MCF 10A (cell line): ENCODE results near the gene SLC5A11. TPM values are rescaled to one million over a fixed set of nuclear protein-coding genes. Genes with fewer than 3 reads are reported as not detected.
A peak's percentile ranks its signal among the peaks of the same experiment; 100 is the strongest.

Source experiments
- BruUV-seq: library from RNA; stranded (reverse); fragments of 400-500 nt; replicated peaks from 2 replicates; lab custom pipeline; 2021; lab: Mats Ljungman, UMichigan
- CTCF ChIA-PET: fragments of 300-600 bp; sonication (Branson Sonifier 250); formaldehyde crosslinking; extraction: SDS; loops from one replicate; lab custom pipeline; 2021; ENCODE audit warnings: antibody characterized with exemption, inconsistent platforms; lab: Yijun Ruan, JAX
- POLR2A ChIA-PET: fragments of 300-600, 350-650 bp; sonication (Branson Sonifier 250); formaldehyde crosslinking; extraction: SDS; loops from one replicate; lab custom pipeline; 2020; ENCODE audit warnings: antibody characterized with exemption, inconsistent platforms; lab: Yijun Ruan, JAX
- DNase-seq: peaks from one replicate; pipeline ENCODE4 v3.0.0-alpha.2; 2018; ENCODE audit not compliant: unreplicated experiment
- H3K27ac Mint-ChIP-seq: one replicate; pipeline ENCODE4 v1.8.0; 2022; ENCODE audit warnings: mild to moderate bottlenecking, low read depth, mixed read lengths; ENCODE audit not compliant: unreplicated experiment
- H3K27me3 Mint-ChIP-seq: one replicate; pipeline ENCODE4 v1.8.0; 2022; ENCODE audit warnings: mixed read lengths; ENCODE audit not compliant: insufficient read depth, unreplicated experiment
- H3K36me3 Mint-ChIP-seq: one replicate; pipeline ENCODE4 v1.8.0; 2022; ENCODE audit warnings: mild to moderate bottlenecking, moderate library complexity, mixed read lengths; ENCODE audit not compliant: insufficient read depth, unreplicated experiment
- H3K4me1 Mint-ChIP-seq: one replicate; pipeline ENCODE4 v1.8.0; 2022; ENCODE audit warnings: mixed read lengths; ENCODE audit not compliant: insufficient read depth, unreplicated experiment
- H3K4me3 Mint-ChIP-seq: one replicate; pipeline ENCODE4 v1.8.0; 2022; ENCODE audit warnings: mild to moderate bottlenecking, moderate library complexity, mixed read lengths; ENCODE audit not compliant: unreplicated experiment
- H3K9me3 Mint-ChIP-seq: one replicate; pipeline ENCODE4 v1.8.0; 2022; ENCODE audit warnings: mixed read lengths; ENCODE audit not compliant: unreplicated experiment
- CTCF ChIP-seq: fragments of 200-600 bp; IDR thresholded peaks from one replicate; pipeline ENCODE4 v1.8.0; 2022; ENCODE audit warnings: antibody characterized with exemption, mild to moderate bottlenecking; ENCODE audit not compliant: unreplicated experiment
- intact Hi-C: fragments of 100-400 bp; cut with micrococcal nuclease; formaldehyde crosslinking; loops from 2 replicates; pipeline ENCODE4 v1.14.1; 2022
- total RNA-seq: library from RNA; stranded (reverse); gene quantifications from 2 replicates; pipeline ENCODE4 v1.2.3, GENCODE V29; 2022

Gene SLC5A11
- total RNA-seq, 1 experiment from 2014 or later = not detected

GRCh38 chr16:24917891-24918290 lies 72.1 kb downstream of the SLC5A11 start:
- ChIA-PET CTCF (interaction anchor here (0.6 to 1.2 kb wide), 2 partner anchors 12 to 28 kb away, joined by 3 read pairs; no protein-coding TSS in a partner anchor), POLR2A (interaction anchor here (0.6 kb wide), 1 partner anchor 11 kb away, joined by 3 read pairs; no protein-coding TSS in a partner anchor)
- BruUV-seq = no TSS peak
- no peaks in the 10 kb centered on the region for H3K27me3 Mint-ChIP-seq
- no peak for DNase-seq
- peaks cover 29% of the 10 kb centered on the region for H3K36me3 Mint-ChIP-seq
- H3K9me3 Mint-ChIP-seq = no peaks in the 10 kb centered on the region
- no peak overlapping the region for H3K4me3 Mint-ChIP-seq
- no peak for TF ChIP-seq CTCF
- intact Hi-C loops = no loop called here
- H3K27ac Mint-ChIP-seq = no peak overlapping the region
- H3K4me1 Mint-ChIP-seq = no peaks in the 10 kb centered on the region

- Mint-ChIP-seq H3K27ac (no peak overlapping the region), H3K4me3 (no peak overlapping the region), H3K4me1 (no peaks in the 10 kb centered on the region), H3K9me3 (no peaks in the 10 kb centered on the region), H3K27me3 (no peaks in the 10 kb centered on the region), H3K36me3 (peaks cover 32% of the 10 kb centered on the region)
- TF ChIP-seq CTCF = no peak
- DNase-seq = no peak
- BruUV-seq = no TSS peak
- intact Hi-C loops = no loop called here
- CTCF ChIA-PET = no interaction called here
- POLR2A ChIA-PET = no interaction called here
Measured at GRCh38 chr16:24918641-24919040, 72.9 kb downstream of the SLC5A11 start.

- intact Hi-C loops = no loop called here
- H3K4me3 Mint-ChIP-seq = no peak overlapping the region
- no peaks in the 10 kb centered on the region for H3K4me1 Mint-ChIP-seq
- POLR2A ChIA-PET = no interaction called here
- DNase-seq = no peak
- H3K27ac Mint-ChIP-seq = no peak overlapping the region
- BruUV-seq = TSS peak; percentile 89
- no peaks in the 10 kb centered on the region for H3K9me3 Mint-ChIP-seq
- H3K36me3 Mint-ChIP-seq = peaks cover 32% of the 10 kb centered on the region
- no peaks in the 10 kb centered on the region for H3K27me3 Mint-ChIP-seq
- CTCF ChIA-PET = no interaction called here
- no peak for TF ChIP-seq CTCF
Measured at GRCh38 chr16:24919536-24919935, 73.8 kb downstream of the SLC5A11 start.

GRCh38 chr16:24920568-24920967 lies 74.8 kb downstream of the SLC5A11 start:
- Mint-ChIP-seq H3K27ac (no peak overlapping the region), H3K4me3 (no peak overlapping the region), H3K27me3 (no peaks in the 10 kb centered on the region), H3K36me3 (peaks cover 38% of the 10 kb centered on the region), H3K4me1 (no peaks in the 10 kb centered on the region), H3K9me3 (no peaks in the 10 kb centered on the region)
- ChIA-PET CTCF (no interaction called here), POLR2A (no interaction called here)
- no peak for TF ChIP-seq CTCF
- intact Hi-C loops = no loop called here
- DNase-seq = no peak
- no TSS peak for BruUV-seq
